Measurements from ENCODE around the gene KLF13. TPM values are rescaled to one million over a fixed set of nuclear protein-coding genes. Genes with fewer than 3 reads are reported as not detected.

Gene KLF13
- total RNA-seq, 2 donors from 2014 or later: 68.9 to 92.3 TPM

GRCh38 chr15:31304751-31305365 lies 21.8 kb upstream of the KLF13 start:
- TF ChIP-seq, protein P1, sequence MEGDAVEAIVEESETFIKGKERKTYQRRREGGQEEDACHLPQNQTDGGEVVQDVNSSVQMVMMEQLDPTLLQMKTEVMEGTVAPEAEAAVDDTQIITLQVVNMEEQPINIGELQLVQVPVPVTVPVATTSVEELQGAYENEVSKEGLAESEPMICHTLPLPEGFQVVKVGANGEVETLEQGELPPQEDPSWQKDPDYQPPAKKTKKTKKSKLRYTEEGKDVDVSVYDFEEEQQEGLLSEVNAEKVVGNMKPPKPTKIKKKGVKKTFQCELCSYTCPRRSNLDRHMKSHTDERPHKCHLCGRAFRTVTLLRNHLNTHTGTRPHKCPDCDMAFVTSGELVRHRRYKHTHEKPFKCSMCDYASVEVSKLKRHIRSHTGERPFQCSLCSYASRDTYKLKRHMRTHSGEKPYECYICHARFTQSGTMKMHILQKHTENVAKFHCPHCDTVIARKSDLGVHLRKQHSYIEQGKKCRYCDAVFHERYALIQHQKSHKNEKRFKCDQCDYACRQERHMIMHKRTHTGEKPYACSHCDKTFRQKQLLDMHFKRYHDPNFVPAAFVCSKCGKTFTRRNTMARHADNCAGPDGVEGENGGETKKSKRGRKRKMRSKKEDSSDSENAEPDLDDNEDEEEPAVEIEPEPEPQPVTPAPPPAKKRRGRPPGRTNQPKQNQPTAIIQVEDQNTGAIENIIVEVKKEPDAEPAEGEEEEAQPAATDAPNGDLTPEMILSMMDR (IDR thresholded peaks at IDR 0.05): no peak
- Histone ChIP-seq H3K4me1 (no peaks in the 10 kb centered on the region), H3K4me3 (no peak overlapping the region), H3K36me3 (no peaks in the 10 kb centered on the region), H3K27me3 (no peaks in the 10 kb centered on the region), H3K9ac (ENCODE audit: low read depth in 2 of 2, low read length in 2 of 2) (no peak overlapping the region), H3K27ac (no peak overlapping the region), H3K9me3 (no peaks in the 10 kb centered on the region)
- intact Hi-C loops (cut with DNase I): no loop called here
- DNase-seq: no peak

- no peaks in the 10 kb centered on the region for H3K4me1 ChIP-seq
- H3K27me3 ChIP-seq: no peaks in the 10 kb centered on the region
- H3K9me3 ChIP-seq: no peaks in the 10 kb centered on the region
- H3K4me3 ChIP-seq: no peak overlapping the region
- H3K9ac ChIP-seq (ENCODE audit: low read depth in 2 of 2, low read length in 2 of 2): no peak overlapping the region
- H3K36me3 ChIP-seq: no peaks in the 10 kb centered on the region
- TF ChIP-seq, protein P1 (IDR thresholded peaks at IDR 0.05): no peak
- no peak for DNase-seq
- intact Hi-C loops (cut with DNase I): no loop called here
- no peak overlapping the region for H3K27ac ChIP-seq
Measured at GRCh38 chr15:31305375-31305774, 21.3 kb upstream of the KLF13 start.

- H3K36me3 ChIP-seq: no peaks in the 10 kb centered on the region
- no peak overlapping the region for H3K4me3 ChIP-seq
- no peak overlapping the region for H3K9ac ChIP-seq (ENCODE audit: low read depth in 2 of 2, low read length in 2 of 2)
- no peaks in the 10 kb centered on the region for H3K9me3 ChIP-seq
- DNase-seq: no peak
- intact Hi-C loops (cut with DNase I): no loop called here
- H3K27me3 ChIP-seq: no peaks in the 10 kb centered on the region
- TF ChIP-seq, protein P1 (IDR thresholded peaks at IDR 0.05): no peak
- H3K27ac ChIP-seq: no peak overlapping the region
- H3K4me1 ChIP-seq: no peaks in the 10 kb centered on the region
Measured at GRCh38 chr15:31305796-31306425, 20.7 kb upstream of the KLF13 start.

DNA sequence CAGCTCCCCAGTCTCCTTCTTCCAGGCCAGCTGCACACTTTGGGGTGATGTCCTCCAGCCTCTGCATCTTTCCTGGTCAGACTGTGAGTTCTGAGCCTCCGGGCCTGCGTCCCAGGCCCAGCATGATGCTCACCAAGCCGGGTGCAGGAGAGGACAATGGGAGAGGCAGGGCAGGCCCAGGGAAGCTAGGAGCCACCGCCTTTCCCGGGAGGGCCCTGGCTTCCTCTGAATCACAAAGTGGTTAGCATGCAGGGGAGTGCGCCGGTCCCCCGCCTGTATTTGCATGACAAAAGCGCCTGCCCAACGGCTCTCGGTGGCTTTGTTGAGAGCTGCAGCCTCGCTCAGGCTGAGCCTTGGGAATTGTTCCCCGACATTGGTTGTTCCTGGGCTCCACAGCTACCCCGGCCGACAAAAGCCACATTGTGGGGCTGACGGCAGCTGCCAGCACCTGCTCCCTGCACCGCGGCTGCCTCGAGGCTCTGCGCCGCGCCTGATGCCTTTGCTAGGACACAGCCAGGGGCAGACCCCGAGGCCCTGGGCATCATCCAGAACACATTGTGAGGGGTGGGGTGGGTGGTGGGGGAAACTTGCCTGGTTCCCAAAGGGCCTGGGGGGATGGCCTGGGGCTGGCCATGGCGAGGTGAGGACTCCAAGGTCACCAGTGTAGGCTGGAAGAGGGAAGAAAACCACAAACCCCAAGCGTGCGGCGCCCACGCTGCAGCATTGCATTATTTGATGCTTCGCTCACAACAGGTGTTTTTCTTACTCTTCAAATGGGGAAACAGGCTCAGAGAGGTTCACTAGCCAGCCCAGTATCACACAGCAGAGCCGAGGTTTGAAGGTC lies 20.0 kb upstream of the KLF13 start:
- Histone ChIP-seq H3K27ac (no peak overlapping the region), H3K27me3 (no peaks in the 10 kb centered on the region), H3K4me3 (no peak overlapping the region), H3K4me1 (no peaks in the 10 kb centered on the region), H3K9me3 (no peaks in the 10 kb centered on the region), H3K36me3 (no peaks in the 10 kb centered on the region), H3K9ac (ENCODE audit: low read depth in 2 of 2, low read length in 2 of 2) (no peak overlapping the region)
- no peak for DNase-seq
- TF ChIP-seq, protein P1 (IDR thresholded peaks at IDR 0.05): no peak
- intact Hi-C loops (cut with DNase I): no loop called here

GRCh38 chr15:31307270-31308184 lies 19.1 kb upstream of the KLF13 start:
- TF ChIP-seq, protein P1 (IDR thresholded peaks at IDR 0.05): no peak
- H3K9ac ChIP-seq (ENCODE audit: low read depth in 2 of 2, low read length in 2 of 2): no peak overlapping the region
- no peak for DNase-seq
- H3K27me3 ChIP-seq: no peaks in the 10 kb centered on the region
- no peak overlapping the region for H3K4me3 ChIP-seq
- no peaks in the 10 kb centered on the region for H3K36me3 ChIP-seq
- H3K27ac ChIP-seq: no peak overlapping the region
- intact Hi-C loops (cut with DNase I): no loop called here
- no peaks in the 10 kb centered on the region for H3K9me3 ChIP-seq
- no peaks in the 10 kb centered on the region for H3K4me1 ChIP-seq
